Measurements from ENCODE around the gene SLC36A4. TPM values are rescaled to one million over a fixed set of nuclear protein-coding genes. Genes with fewer than 3 reads are reported as not detected.

The SLC36A4 gene
- 14.5 to 20.2 TPM (median 17.0 TPM) in 5 replicates for total RNA-seq (2022; extraction: Qiagen RNA extraction; ENCODE audit: low read depth)

GRCh38 chr11:93197380-93198214, at the start of gene SLC36A4:
Gene SLC36A4 (minus strand): TSS chr11:93197991. CDS start chr11:93197832, 159 bp downstream.

Other genes with a start within 250 kb of the SLC36A4 start
- not detected in 5 replicates for gene MTNR1B, start 228.3 kb downstream of the SLC36A4 start, total RNA-seq (2022; extraction: Qiagen RNA extraction; ENCODE audit: low read depth)
- not detected in 5 replicates for gene DEUP1, start 132.8 kb upstream of the SLC36A4 start, total RNA-seq (2022; extraction: Qiagen RNA extraction; ENCODE audit: low read depth)

Data from A549 treated with DMSO at 1 μM for 4 hours (cell line).